ENCODE results near the gene CD68.

The CD68 gene

DNA sequence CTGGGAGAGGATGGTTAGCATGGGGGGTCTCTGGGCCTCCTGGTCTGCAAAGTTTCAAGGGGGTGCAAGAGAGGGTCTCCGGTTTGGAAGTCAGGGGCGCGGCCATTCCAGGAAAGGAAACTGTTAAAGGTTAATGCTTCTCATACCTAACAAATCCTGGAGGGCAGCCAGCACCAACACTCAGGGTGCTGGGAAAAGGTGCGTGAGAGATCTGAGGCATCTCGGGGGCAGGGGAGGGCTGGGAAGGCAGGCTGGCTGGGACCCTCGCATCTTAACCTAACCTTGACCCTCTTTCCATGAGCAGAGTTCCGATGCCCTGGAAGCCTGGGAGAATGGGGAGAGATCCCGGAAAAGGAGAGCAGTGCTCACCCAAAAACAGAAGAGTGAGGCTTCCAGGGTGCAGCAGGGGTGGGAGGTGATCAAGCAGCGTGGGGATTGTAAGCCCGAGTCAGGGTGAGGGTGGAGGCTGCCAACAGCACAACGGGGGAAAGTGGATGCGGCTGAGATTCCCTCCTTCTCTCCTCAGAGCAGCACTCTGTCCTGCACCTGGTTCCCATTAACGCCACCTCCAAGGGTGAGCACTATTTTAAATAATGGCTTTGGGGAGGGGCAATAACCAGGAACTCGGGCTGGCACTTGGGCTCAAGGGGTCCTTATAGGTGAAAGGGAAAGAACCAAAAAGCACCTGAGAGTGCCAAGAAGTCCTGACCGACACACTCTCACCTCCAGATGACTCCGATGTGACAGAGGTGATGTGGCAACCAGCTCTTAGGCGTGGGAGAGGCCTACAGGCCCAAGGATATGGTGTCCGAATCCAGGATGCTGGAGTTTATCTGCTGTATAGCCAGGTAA lies 19.9 kb upstream of the CD68 start:
- DNase-seq, result no peak

DNA sequence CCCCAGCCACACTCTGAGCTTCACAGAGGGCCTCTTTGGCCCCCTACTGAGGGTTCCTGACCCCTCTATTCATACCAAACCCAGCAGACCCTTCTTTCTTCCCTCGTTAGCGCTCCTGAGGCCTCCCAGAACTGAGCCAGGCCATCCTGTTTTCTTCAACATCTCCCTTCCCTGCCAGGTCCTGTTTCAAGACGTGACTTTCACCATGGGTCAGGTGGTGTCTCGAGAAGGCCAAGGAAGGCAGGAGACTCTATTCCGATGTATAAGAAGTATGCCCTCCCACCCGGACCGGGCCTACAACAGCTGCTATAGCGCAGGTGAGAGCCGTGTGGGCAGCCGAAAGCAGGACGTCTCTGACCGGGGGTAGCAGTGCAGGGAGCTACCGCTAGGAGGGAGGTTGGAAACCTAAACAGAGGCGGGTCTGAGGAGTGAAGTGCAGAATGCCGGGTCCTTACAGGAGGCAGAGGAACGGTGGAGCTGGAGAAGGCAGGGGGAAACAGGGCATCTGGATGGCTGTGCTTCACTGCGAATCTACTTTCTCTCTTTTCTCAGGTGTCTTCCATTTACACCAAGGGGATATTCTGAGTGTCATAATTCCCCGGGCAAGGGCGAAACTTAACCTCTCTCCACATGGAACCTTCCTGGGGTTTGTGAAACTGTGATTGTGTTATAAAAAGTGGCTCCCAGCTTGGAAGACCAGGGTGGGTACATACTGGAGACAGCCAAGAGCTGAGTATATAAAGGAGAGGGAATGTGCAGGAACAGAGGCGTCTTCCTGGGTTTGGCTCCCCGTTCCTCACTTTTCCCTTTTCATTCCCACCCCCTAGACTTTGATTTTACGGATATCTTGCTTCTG lies 19.0 kb upstream of the CD68 start:
- peak; percentile 65 to 66 for DNase-seq

DNA sequence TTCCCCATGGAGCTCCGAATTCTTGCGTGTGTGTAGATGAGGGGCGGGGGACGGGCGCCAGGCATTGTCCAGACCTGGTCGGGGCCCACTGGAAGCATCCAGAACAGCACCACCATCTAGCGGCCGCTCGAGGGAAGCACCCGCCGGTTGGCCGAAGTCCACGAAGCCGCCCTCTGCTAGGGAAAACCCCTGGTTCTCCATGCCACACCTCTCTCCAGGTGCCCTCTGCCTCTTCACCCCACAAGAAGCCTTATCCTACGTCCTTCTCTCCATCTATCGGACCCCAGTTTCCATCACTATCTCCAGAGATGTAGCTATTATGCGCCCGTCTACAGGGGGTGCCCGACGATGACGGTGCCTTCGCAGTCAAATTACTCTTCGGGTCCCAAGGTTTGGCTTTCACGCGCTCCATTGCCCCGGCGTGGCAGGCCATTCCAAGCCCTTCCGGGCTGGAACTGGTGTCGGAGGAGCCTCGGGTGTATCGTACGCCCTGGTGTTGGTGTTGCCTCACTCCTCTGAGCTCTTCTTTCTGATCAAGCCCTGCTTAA lies 18.3 kb upstream of the CD68 start:
- peak; percentile 86 for DNase-seq

DNA sequence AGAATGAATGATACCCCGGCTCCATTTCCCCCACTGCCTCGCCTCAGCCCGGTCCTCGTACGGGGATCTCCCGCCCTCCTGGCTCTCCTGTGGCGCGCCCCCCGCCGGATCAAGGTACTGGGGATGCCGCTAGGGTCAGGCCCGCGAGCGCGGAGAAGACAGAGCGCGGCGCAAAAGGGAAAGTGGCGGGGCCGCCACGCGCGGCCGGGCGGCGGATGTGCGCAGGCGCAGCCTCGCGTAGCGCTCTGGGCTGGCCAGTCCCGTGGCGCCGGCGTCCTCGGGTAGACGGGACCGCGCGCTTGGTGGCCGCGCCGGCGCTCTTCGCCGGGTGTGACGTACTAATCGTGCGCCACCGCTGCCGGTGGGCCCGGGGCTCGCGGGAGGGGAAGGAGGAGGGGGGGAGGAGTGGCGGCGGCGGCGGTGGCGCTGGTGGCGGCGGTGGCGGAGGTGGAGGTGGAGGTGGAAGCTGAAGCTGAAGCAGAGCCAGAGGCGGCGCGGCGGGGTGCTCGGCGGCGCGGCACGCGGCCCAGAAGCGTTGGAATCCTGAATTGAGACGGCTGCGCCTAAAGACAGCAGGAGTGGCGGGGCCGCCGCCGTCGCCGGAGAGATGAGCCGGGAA lies 17.7 kb upstream of the CD68 start, which contains the start of gene SENP3:
SENP3 (plus strand) TSS at position 331 of the 619 bp plus-strand sequence. CDS start 1,158 bp downstream, outside the sequence.
- peak; percentile 92 to 94 for DNase-seq

DNA sequence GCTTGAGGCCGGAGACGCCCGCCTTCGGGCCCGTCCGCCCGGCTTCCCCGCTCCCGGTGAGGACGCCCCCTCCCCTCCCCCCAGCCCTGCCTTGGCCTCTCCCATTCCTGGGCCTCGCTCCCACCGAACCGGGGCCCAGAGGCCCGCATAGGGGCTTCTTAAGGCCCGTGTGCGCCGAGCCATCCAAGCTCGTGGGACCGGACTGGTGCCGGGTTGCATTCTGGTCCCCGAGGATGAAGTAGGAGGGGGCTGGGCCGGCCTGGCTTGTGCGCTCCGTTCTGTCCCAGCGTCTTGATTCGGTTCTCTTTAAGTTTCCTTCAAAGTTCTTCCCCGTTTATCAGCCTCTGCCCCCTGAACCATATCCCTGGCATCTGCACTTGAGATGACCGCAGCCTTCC lies 17.2 kb upstream of the CD68 start:
- DNase-seq, result no peak

DNA sequence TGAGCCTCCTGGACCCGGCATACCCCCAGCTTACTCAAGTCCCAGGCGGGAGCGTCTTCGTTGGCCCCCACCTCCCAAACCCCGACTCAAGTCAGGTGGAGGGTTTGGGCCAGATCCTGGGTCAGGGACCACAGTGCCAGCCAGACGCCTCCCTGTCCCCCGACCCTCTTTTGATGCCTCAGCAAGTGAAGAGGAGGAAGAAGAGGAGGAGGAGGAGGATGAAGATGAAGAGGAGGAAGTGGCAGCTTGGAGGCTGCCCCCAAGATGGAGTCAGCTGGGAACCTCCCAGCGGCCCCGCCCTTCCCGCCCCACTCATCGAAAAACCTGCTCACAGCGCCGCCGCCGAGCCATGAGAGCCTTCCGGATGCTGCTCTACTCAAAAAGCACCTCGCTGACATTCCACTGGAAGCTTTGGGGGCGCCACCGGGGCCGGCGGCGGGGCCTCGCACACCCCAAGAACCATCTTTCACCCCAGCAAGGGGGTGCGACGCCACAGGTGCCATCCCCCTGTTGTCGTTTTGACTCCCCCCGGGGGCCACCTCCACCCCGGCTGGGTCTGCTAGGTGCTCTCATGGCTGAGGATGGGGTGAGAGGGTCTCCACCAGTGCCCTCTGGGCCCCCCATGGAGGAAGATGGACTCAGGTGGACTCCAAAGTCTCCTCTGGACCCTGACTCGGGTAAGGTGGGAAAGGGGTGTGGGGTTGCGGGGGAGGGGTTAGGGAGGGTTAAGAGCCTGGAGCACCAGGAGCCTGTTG lies 16.1 kb upstream of the CD68 start:
- DNase-seq, result no peak

DNA sequence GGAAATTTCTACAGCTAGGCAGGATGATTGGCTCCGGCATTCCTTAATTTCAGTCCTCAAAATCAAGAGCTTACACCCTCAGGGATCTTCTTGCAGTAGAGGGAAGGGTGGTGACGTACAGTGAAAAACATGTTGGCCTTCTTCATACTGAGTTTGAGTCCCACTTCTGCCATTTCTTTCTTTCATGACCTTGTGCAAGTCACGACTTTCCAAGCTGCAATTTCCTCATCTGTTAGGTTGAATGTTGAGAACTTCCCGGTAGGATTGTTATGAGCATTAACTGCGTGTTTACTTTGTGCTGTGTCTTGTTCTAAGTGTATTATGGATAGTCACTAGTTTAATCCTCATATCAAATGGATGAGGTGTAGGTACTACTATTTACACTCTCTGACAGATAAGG lies 9.9 kb upstream of the CD68 start:
- DNase-seq, result no peak

DNA sequence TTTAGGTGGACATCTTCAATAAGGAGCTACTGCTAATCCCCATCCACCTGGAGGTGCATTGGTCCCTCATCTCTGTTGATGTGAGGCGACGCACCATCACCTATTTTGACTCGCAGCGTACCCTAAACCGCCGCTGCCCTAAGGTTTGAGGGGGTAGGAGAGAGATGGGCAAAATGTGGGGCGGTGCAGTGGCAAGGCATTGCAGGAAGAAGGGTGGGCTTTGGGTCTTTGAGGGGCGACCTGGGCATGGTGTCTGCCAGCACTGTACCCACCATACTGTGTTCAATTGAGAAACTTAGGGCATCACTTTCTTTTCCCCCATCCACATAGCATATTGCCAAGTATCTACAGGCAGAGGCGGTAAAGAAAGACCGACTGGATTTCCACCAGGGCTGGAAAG lies 9.1 kb upstream of the CD68 start:
- no peak for DNase-seq

DNA sequence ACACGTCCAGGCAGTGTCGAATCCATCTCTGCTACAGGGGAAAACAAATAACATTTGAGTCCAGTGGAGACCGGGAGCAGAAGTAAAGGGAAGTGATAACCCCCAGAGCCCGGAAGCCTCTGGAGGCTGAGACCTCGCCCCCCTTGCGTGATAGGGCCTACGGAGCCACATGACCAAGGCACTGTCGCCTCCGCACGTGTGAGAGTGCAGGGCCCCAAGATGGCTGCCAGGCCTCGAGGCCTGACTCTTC lies 7.2 kb upstream of the CD68 start:
- no peak for DNase-seq

DNA sequence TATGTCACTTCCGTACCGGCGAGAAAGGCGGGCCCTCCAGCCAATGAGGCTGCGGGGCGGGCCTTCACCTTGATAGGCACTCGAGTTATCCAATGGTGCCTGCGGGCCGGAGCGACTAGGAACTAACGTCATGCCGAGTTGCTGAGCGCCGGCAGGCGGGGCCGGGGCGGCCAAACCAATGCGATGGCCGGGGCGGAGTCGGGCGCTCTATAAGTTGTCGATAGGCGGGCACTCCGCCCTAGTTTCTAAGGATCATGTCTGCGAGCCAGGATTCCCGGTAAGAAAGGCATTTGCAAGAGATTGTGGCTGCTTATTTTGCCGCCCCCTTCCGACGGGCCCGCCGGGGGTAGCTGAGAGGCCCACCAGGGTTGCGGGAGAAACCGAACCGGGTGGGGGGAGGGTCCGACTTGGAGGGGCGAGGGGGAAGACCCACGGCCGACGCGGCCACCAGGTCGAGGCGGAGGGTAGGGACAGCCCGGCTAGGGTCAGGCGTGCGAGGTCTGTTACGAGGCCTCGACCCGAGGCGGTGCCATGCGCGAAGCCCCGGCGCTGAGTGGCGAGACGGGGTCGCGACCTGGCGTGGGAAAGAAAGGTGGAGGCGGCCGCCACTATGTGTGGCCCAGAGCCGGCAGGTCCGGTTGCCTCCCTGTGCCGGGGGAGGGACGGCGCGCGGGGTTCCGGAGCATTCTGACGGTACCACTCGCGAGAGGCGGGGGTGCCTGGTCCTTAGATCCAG lies 6.7 kb upstream of the CD68 start:
- DNase-seq, result peak; percentile 100

DNA sequence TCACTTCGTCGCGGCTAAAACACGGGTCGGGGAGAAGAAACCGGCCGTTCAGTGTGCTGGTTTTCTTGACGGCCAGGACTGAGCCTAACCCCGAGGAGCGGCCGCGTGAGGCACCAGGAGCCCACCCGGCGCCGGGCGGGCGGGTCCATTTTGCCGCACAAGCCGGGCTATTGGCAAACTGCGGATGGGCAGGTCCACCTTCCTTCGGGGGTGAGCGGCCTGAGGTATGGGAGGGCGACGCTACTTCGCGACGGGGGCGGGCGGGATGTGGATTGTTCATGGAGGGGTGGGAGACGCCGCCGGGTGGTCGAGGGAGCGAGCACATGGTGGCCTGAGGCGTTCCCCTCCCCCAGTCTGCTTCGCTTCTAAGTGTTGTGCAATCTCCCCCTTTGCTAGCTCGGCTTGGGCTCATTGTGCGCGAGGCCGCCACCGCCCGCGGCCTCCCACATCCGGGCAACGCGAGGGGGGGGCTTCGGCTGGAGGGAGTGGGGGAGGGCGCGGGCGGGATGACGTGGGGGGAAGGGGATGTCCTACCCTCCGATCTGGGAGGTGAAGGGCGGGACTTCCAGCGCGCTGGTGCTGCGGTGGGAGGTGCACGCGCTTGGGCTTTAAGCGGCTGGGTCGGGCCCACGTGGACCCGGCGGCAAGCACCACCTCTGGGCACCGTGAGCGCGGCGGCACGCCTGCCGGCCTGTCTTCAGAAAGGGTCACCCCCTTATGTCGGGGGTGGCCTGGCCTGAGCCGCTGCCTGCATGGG lies 5.9 kb upstream of the CD68 start:
- peak; percentile 94 to 95 for DNase-seq

DNA sequence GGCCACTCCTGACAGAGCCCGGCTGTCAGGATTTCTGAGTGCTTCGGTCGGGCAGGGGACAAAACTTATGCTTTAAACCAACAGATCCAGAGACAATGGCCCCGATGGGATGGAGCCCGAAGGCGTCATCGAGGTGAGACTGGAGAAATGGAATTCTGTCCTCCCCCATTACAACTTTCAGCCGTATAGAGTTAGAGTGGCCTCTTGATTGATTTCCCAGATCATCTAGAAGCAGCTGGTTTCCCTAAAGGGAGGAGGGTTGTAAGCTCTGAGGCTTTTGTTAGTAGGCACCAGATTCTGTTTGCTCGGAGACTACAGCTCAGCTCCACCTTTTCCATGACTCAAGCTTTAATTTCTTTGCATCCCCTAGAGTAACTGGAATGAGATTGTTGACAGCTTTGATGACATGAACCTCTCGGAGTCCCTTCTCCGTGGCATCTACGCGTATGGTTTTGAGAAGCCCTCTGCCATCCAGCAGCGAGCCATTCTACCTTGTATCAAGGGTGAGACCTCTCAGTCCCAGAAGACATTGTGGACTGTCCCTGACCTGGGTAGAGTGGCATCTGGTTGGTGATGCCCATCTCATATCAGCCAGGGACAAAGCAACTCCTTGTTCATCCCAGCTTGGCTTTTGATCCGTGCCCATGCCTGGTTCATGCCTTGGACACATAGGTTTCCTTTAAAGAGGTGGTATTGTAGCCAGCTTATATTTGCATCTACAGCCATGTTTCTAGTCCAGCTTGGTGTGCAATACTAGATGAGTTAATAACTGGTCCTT lies 5.1 kb upstream of the CD68 start:
- no peak for DNase-seq

DNA sequence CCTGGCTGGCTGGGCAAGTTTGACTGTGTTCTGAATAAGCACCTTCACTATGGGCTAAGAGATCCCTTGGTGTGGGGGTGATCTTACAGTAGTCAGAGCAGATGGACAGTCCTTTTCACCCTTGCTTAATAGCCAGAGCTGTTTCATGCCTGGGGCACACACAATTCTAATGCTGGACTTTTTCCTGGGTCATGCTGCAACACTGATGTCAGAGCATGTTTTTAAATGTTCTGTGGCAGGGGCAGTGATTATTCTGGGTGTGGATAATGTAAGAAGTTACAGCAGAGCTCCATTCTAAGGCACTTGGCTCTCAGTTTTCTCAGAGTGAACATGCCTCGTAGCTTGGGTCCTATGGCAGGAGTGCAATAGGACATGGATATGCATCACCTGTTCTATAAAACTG lies 4.0 kb upstream of the CD68 start:
- no peak for DNase-seq

DNA sequence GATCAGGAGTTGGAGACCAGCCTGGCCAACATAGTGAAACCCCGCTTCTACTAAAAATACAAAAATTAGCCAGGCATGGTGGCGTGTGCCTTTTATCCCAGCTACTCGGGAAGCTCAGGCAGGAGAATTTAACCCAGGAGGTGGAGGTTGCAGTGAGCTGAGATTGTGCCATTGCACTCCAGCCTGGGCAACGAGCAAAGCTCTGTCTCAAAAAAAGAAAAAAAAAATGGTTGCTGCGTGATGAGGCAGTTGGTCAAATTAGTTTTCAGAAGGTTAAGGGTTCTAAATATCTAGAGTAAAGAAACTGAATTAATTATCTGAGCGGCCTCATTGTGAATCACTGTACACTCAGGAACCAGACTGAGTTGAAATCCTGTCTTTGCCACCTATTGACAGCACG lies 3.5 kb upstream of the CD68 start:
- DNase-seq, result no peak

DNA sequence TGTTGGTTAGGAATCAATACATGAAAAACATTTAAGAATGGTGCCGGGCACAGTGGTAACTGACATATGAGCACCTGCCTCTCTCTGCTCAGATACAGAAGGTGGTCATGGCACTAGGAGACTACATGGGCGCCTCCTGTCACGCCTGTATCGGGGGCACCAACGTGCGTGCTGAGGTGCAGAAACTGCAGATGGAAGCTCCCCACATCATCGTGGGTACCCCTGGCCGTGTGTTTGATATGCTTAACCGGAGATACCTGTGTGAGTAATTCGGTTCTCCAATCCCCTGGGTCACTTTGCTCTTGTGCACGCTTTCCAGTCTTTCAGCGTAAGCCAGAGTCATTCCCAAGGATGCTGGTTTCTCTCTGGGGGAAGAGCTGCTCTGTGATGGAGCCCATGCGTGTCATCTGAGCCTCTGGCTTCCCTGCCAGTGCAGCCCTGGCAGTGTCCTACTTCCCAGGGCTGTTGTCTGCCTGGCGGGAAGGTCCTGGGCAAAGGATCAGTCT lies 3.0 kb upstream of the CD68 start:
- no peak for DNase-seq

DNA sequence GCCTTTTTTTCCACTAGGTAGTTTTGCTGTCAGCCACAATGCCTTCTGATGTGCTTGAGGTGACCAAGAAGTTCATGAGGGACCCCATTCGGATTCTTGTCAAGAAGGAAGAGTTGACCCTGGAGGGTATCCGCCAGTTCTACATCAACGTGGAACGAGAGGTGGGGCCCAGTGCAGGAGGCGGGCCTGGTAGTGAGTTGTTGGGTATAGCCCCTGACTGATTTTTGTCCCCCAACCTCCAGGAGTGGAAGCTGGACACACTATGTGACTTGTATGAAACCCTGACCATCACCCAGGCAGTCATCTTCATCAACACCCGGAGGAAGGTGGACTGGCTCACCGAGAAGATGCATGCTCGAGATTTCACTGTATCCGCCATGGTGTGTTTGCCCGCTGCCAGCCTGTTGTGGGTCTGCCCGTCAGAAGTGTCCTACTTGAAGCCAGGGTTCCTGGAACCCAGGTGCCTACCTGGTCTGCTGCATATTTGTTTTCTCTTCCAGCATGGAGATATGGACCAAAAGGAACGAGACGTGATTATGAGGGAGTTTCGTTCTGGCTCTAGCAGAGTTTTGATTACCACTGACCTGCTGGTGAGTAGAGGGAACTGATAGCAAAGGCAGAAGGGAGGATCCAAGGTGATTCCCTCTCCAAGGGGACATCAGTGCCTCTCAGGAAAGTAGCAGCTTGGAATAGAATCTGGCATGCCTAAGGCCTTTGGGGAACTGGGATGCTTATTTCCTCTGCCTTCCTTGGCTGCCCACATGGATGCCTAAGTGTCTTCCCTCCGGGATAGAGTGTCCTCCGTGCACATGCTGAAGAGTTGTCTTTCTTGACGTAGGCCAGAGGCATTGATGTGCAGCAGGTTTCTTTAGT lies 1.9 kb upstream of the CD68 start:
- no peak for DNase-seq

DNA sequence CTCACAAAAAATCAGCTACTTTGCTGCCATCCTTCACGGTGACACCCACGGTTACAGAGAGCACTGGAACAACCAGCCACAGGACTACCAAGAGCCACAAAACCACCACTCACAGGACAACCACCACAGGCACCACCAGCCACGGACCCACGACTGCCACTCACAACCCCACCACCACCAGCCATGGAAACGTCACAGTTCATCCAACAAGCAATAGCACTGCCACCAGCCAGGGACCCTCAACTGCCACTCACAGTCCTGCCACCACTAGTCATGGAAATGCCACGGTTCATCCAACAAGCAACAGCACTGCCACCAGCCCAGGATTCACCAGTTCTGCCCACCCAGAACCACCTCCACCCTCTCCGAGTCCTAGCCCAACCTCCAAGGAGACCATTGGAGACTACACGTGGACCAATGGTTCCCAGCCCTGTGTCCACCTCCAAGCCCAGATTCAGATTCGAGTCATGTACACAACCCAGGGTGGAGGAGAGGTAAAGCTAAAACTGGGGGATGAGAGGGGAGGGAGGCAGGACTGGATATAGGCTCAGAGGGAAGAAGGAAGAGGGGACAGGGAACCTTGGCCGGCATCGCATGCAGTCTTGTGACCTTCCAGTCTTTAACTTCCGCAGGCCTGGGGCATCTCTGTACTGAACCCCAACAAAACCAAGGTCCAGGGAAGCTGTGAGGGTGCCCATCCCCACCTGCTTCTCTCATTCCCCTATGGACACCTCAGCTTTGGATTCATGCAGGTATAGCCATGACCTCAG lies 581 bp downstream of the CD68 start:
- peak in 1 of 2 donors; percentile 58 for DNase-seq

All from CD4-positive, alpha-beta T cell treated with Interleukin-4 for 1 hour (primary cell).